ENCODE results near the gene ARHGAP44. TPM values are rescaled to one million over a fixed set of nuclear protein-coding genes. Genes with fewer than 3 reads are reported as not detected.

The ARHGAP44 gene
- total RNA-seq, 4 donors from 2014 or later = 1.4 to 6.2 (median 2.1) TPM

GRCh38 chr17:12790249-12791106 lies 1.2 kb downstream of the ARHGAP44 start:
- Histone ChIP-seq H3K27ac (no peak overlapping the region), H3K9me3 (no peaks in the 10 kb centered on the region), H3K4me1 (no peaks in the 10 kb centered on the region), H3K36me3 (no peaks in the 10 kb centered on the region), H3K4me3 (peak overlapping the region; percentile 62 to 70 (median 67)), H3K27me3 (peaks cover 0 to 15% (median 0%) of the 10 kb centered on the region in 3 donors)
- no peak for DNase-seq
- in situ Hi-C loops (cut with MboI; ENCODE audit: low sequenced_read_pairs in 4 of 4) (no loop called here), intact Hi-C loops (cut with DNase I; ENCODE audit: low total_unique reads) (no loop called here)
- TF ChIP-seq CTCF (IDR thresholded peaks at IDR 0.05 in 4 of 5, conservative IDR thresholded peaks at IDR 0.05 in 1 of 5) = no peak
- TF ChIP-seq POLR2A (IDR thresholded peaks at IDR 0.05) = no peak
- ATAC-seq = no peak

- in situ Hi-C loops (cut with MboI; ENCODE audit: low sequenced_read_pairs in 4 of 4) = no loop called here
- Histone ChIP-seq H3K4me1 (no peaks in the 10 kb centered on the region), H3K36me3 (no peaks in the 10 kb centered on the region), H3K27ac (no peak overlapping the region), H3K27me3 (no peaks in the 10 kb centered on the region), H3K9me3 (no peaks in the 10 kb centered on the region), H3K4me3 (no peak overlapping the region)
- intact Hi-C loops (cut with DNase I; ENCODE audit: low total_unique reads) = no loop called here
- no peak for ATAC-seq
- TF ChIP-seq POLR2A (IDR thresholded peaks at IDR 0.05) = no peak
- no peak for TF ChIP-seq CTCF (IDR thresholded peaks at IDR 0.05 in 4 of 5, conservative IDR thresholded peaks at IDR 0.05 in 1 of 5)
- no peak for DNase-seq
These were observed 5.7 kb downstream of the ARHGAP44 start for GRCh38 chr17:12794919-12795532.

- no peaks in the 10 kb centered on the region for H3K9me3 ChIP-seq
- TF ChIP-seq POLR2A (IDR thresholded peaks at IDR 0.05) (no peak), CTCF (IDR thresholded peaks at IDR 0.05 in 4 of 5, conservative IDR thresholded peaks at IDR 0.05 in 1 of 5) (no peak)
- intact Hi-C loops (cut with DNase I; ENCODE audit: low total_unique reads) (no loop called here), in situ Hi-C loops (cut with MboI; ENCODE audit: low sequenced_read_pairs in 4 of 4) (no loop called here)
- ATAC-seq (no peak), DNase-seq (no peak)
- no peaks in the 10 kb centered on the region for H3K36me3 ChIP-seq
- H3K27ac ChIP-seq = no peak overlapping the region
- H3K4me3 ChIP-seq = no peak overlapping the region
- H3K27me3 ChIP-seq = no peaks in the 10 kb centered on the region
- H3K4me1 ChIP-seq = peaks cover 0 to 5% of the 10 kb centered on the region in 2 donors
These were observed 11.6 kb downstream of the ARHGAP44 start for GRCh38 chr17:12800855-12801365.

GRCh38 chr17:12806630-12807029 lies 17.3 kb downstream of the ARHGAP44 start:
- Histone ChIP-seq H3K4me3 (no peak overlapping the region), H3K9me3 (no peaks in the 10 kb centered on the region), H3K27ac (no peak overlapping the region), H3K27me3 (no peaks in the 10 kb centered on the region), H3K4me1 (peaks cover 0 to 5% of the 10 kb centered on the region in 2 donors), H3K36me3 (no peaks in the 10 kb centered on the region)
- intact Hi-C loops (cut with DNase I; ENCODE audit: low total_unique reads) = no loop called here
- DNase-seq (no peak), ATAC-seq (no peak)
- in situ Hi-C loops (cut with MboI; ENCODE audit: low sequenced_read_pairs in 4 of 4) = no loop called here
- TF ChIP-seq CTCF (IDR thresholded peaks at IDR 0.05 in 4 of 5, conservative IDR thresholded peaks at IDR 0.05 in 1 of 5) (no peak), POLR2A (IDR thresholded peaks at IDR 0.05) (no peak)

All from gastrocnemius medialis (tissue), 4 donors.